Neutrophil (primary cell): Measurements from ENCODE around the gene RAPH1.

ENCODE experiments used
- H3K27ac ChIP-seq: fragments of 200-600 bp; sonication (generic); 2 replicates; pipeline ENCODE4 v1.5.1; 2016; ENCODE audit warnings: mild to moderate bottlenecking, moderate library complexity
- H3K27me3 ChIP-seq: fragments of 200-600 bp; sonication (generic); 2 replicates; pipeline ENCODE4 v1.6.0; 2016; ENCODE audit warnings: mild to moderate bottlenecking
- H3K36me3 ChIP-seq: fragments of 200-600 bp; sonication (generic); 2 replicates; pipeline ENCODE4 v1.5.1; 2017
- H3K4me1 ChIP-seq, 2 experiments: fragments of 200-600 bp in 1 of 2; sonication (generic) in 1 of 2; 1 replicate in 1 of 2; 2 replicates in 1 of 2; pipeline versions ENCODE4 v1.5.1 to v1.6.1; 2013 to 2016; ENCODE audit warnings: low read depth in 1 of 2, low read length in 1 of 2, mild to moderate bottlenecking in 1 of 2, moderate library complexity in 1 of 2; ENCODE audit not compliant: control insufficient read depth in 1 of 2, insufficient read depth in 1 of 2
- H3K4me3 ChIP-seq, 2 experiments: fragments of 200-600 bp in 1 of 2; sonication (generic) in 1 of 2; 1 replicate in 1 of 2; 2 replicates in 1 of 2; pipeline ENCODE4 v1.5.1; 2013 to 2016; ENCODE audit warnings: low read depth in 1 of 2, low read length in 1 of 2, mild to moderate bottlenecking in 1 of 2, moderate library complexity in 1 of 2
- H3K9me3 ChIP-seq: fragments of 200-600 bp; sonication (generic); 2 replicates; pipeline ENCODE4 v1.5.1; 2016
- TF ChIP-seq, protein P1 (sequence below): fragments of 200-600 bp; sonication (generic); IDR thresholded peaks from 2 replicates; pipeline ENCODE4 v1.5.1; 2016; ENCODE audit warnings: antibody characterized with exemption

RAPH1 gene

DNA sequence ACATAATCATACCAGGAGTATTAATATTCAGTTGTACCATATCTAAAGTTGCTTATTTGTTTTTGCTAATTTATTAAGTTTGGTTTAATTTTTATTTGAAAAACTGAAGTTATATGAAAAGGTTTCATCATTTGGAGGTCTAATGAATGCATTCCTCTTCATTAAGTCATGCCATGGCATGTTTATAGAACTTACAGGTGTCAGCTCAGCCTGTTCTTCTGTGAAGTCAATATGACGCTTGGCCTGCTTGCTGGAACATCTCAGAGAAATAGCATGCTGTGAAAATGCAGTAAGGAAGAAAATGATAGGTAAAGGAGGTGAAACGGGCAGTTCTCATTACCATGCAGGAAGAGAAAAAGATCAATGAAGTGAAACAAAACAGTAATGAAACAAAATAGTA is 58.2 kb downstream of the RAPH1 start:
- H3K27ac ChIP-seq: no peak overlapping the region
- no peaks in the 10 kb centered on the region for H3K27me3 ChIP-seq
- H3K36me3 ChIP-seq: no peaks in the 10 kb centered on the region
- H3K4me1 ChIP-seq: no peaks in the 10 kb centered on the region
- no peak overlapping the region for H3K4me3 ChIP-seq
- TF ChIP-seq, protein P1, sequence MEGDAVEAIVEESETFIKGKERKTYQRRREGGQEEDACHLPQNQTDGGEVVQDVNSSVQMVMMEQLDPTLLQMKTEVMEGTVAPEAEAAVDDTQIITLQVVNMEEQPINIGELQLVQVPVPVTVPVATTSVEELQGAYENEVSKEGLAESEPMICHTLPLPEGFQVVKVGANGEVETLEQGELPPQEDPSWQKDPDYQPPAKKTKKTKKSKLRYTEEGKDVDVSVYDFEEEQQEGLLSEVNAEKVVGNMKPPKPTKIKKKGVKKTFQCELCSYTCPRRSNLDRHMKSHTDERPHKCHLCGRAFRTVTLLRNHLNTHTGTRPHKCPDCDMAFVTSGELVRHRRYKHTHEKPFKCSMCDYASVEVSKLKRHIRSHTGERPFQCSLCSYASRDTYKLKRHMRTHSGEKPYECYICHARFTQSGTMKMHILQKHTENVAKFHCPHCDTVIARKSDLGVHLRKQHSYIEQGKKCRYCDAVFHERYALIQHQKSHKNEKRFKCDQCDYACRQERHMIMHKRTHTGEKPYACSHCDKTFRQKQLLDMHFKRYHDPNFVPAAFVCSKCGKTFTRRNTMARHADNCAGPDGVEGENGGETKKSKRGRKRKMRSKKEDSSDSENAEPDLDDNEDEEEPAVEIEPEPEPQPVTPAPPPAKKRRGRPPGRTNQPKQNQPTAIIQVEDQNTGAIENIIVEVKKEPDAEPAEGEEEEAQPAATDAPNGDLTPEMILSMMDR: no peak
- no peaks in the 10 kb centered on the region for H3K9me3 ChIP-seq

DNA sequence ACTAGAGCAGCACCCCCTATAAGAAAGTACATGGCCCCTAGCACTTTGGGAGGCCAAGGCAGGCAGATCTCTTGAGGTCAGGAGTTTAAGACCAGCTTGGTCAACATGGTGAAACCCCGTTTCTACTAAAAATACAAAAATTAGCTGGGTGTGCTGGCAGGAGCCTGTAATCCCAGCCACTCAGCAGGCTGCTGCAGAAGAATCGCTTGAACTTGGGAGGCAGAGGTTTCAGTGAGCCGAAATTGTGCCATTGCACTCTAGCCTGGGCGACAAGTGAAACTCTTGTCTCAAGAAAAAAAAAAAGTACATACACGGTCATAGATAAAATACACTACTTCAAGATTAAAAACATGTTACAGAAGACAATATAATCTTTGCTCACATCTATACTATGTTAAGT is 63.8 kb downstream of the RAPH1 start:
- H3K4me1 ChIP-seq: no peaks in the 10 kb centered on the region
- no peak overlapping the region for H3K4me3 ChIP-seq
- TF ChIP-seq, protein P1: no peak
- no peaks in the 10 kb centered on the region for H3K9me3 ChIP-seq
- no peaks in the 10 kb centered on the region for H3K36me3 ChIP-seq
- no peaks in the 10 kb centered on the region for H3K27me3 ChIP-seq
- H3K27ac ChIP-seq: no peak overlapping the region

DNA sequence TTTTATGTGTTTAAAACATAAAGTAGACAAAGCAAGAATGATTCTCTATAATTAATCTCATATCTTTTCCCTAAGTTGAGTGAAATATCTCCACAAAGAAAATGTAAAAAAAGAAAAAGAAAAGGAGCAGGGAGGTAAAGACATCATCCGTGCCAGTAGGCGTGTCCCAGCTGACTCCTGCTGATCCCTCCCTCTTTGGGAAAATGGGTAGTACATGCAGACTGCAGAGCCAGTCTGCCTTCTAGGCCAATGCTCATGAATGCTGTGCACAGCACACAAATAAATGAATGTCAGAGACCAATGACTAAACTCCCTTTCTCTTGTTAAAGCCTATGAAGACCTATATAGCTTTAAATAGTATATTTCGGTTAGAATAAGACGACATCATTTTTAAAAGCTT is 64.7 kb downstream of the RAPH1 start:
- Histone ChIP-seq H3K36me3 (no peaks in the 10 kb centered on the region), H3K4me3 (no peak overlapping the region), H3K27ac (no peak overlapping the region), H3K4me1 (no peaks in the 10 kb centered on the region), H3K27me3 (no peaks in the 10 kb centered on the region), H3K9me3 (no peaks in the 10 kb centered on the region)
- TF ChIP-seq, protein P1: no peak

GRCh38 chr2:203469546-203469945 is 65.6 kb downstream of the RAPH1 start:
- TF ChIP-seq, protein P1: no peak
- Histone ChIP-seq H3K27ac (no peak overlapping the region), H3K27me3 (no peaks in the 10 kb centered on the region)

GRCh38 chr2:203463266-203463678 is 71.8 kb downstream of the RAPH1 start:
- no peaks in the 10 kb centered on the region for H3K27me3 ChIP-seq
- TF ChIP-seq, protein P1: no peak
- no peaks in the 10 kb centered on the region for H3K9me3 ChIP-seq
- no peak overlapping the region for H3K4me3 ChIP-seq
- H3K27ac ChIP-seq: no peak overlapping the region
- H3K4me1 ChIP-seq: no peaks in the 10 kb centered on the region
- H3K36me3 ChIP-seq: no peaks in the 10 kb centered on the region

More at GRCh38 chr2:203469546-203469945, 65.6 kb downstream of the RAPH1 start:
- no peaks in the 10 kb centered on the region for H3K9me3 ChIP-seq
- H3K36me3 ChIP-seq: no peaks in the 10 kb centered on the region
- no peak overlapping the region for H3K4me3 ChIP-seq
- H3K4me1 ChIP-seq: no peaks in the 10 kb centered on the region

DNA sequence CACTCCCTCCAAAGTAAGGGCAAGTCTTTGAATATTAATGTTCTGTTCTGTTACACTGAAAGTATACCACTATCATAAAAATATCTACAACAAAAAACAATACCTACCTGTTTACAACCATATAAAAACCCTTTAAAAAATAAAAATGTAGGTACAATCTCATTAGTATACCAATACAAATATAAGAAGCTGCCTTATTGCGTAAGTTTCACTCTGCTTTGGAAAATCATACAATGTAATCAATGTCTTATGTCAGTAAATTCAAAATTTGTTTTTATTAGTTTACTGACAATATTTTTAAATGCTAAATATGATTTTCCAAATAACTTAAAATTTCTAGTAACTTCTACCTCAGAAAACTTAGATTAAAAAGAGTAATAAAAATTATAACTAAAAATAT is 72.8 kb downstream of the RAPH1 start:
- no peaks in the 10 kb centered on the region for H3K4me1 ChIP-seq
- H3K36me3 ChIP-seq: no peaks in the 10 kb centered on the region
- no peak overlapping the region for H3K27ac ChIP-seq
- TF ChIP-seq, protein P1: no peak
- H3K9me3 ChIP-seq: no peaks in the 10 kb centered on the region
- no peak overlapping the region for H3K4me3 ChIP-seq
- H3K27me3 ChIP-seq: no peaks in the 10 kb centered on the region
